ENCODE data around the gene CASKIN1. TPM values are rescaled to one million over a fixed set of nuclear protein-coding genes. Genes with fewer than 3 reads are reported as not detected.

CASKIN1 gene
- total RNA-seq, 2 experiments from 2014 or later: 0.15 to 0.17 TPM

- H3K4me1 Mint-ChIP-seq (ENCODE audit: low read depth): no peaks in the 10 kb centered on the region
- no peak within 1 kb of the TSS for H3K27ac Mint-ChIP-seq
- H3K36me3 Mint-ChIP-seq (ENCODE audit: low read depth): peaks cover 12% of the 10 kb centered on the region
- intact Hi-C loops (cut with micrococcal nuclease): no loop called here
- H3K9me3 Mint-ChIP-seq: no peaks in the 10 kb centered on the region
- no peak within 1 kb of the TSS for H3K4me3 Mint-ChIP-seq
- no peak for DNase-seq
- no peaks in the 10 kb centered on the region for H3K27me3 Mint-ChIP-seq (ENCODE audit: low read depth)
- CTCF ChIA-PET: no interaction called here
These were observed 40.1 kb upstream of the CASKIN1 start, which contains the start of gene DNASE1L2 for GRCh38 chr16:2236337-2237101. Gene DNASE1L2 (plus strand): TSS chr16:2236444. CDS start chr16:2236817, 373 bp downstream.

- Mint-ChIP-seq H3K27ac (no peak overlapping the region), H3K27me3 (ENCODE audit: low read depth) (no peaks in the 10 kb centered on the region), H3K9me3 (no peaks in the 10 kb centered on the region), H3K4me3 (no peak overlapping the region), H3K4me1 (ENCODE audit: low read depth) (no peaks in the 10 kb centered on the region), H3K36me3 (ENCODE audit: low read depth) (peaks cover 15% of the 10 kb centered on the region)
- CTCF ChIA-PET: no interaction called here
- no peak for DNase-seq
- intact Hi-C loops (cut with micrococcal nuclease): no loop called here
These were observed 39.4 kb upstream of the CASKIN1 start for GRCh38 chr16:2235695-2236336.

DNA sequence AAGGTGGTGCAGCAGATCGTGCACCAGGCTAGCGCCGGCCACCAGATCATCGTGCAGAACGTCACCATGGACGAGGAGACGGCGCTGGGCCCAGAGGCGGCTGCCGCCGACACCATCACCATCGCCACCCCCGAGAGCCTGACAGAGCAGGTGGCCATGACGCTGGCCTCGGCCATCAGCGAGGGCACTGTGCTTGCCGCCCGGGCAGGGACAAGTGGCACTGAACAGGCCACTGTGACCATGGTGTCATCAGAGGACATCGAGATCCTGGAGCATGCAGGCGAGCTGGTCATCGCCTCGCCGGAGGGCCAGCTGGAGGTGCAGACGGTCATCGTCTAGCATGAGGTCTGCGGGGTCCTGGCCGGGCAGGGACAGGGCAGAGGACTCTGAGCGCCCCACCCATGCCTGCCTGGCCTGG, 38.8 kb upstream of the CASKIN1 start:
- H3K4me1 Mint-ChIP-seq (ENCODE audit: low read depth): no peaks in the 10 kb centered on the region
- peaks cover 15% of the 10 kb centered on the region for H3K36me3 Mint-ChIP-seq (ENCODE audit: low read depth)
- intact Hi-C loops (cut with micrococcal nuclease): no loop called here
- CTCF ChIA-PET: no interaction called here
- no peak overlapping the region for H3K4me3 Mint-ChIP-seq
- no peaks in the 10 kb centered on the region for H3K9me3 Mint-ChIP-seq
- no peak overlapping the region for H3K27ac Mint-ChIP-seq
- H3K27me3 Mint-ChIP-seq (ENCODE audit: low read depth): no peaks in the 10 kb centered on the region
- DNase-seq: no peak

DNA sequence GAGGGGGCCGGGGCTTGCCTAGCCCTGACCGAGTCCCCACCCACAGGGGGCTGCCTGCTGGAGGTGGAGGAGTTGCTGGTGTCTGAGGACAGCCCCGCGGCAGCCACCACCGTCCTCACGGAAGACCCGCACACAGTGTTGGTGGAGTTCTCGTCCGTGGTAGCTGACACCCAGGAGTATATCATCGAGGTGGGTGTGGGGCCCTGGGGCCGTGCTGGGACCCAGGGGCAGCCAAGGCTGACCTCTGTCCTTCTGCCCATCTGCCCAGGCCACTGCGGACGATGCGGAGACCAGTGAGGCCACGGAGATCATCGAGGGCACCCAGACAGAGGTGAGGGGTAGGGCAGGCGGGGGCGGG, 38.4 kb upstream of the CASKIN1 start:
- no peaks in the 10 kb centered on the region for H3K9me3 Mint-ChIP-seq
- DNase-seq: no peak
- no peaks in the 10 kb centered on the region for H3K27me3 Mint-ChIP-seq (ENCODE audit: low read depth)
- H3K36me3 Mint-ChIP-seq (ENCODE audit: low read depth): peaks cover 18% of the 10 kb centered on the region
- CTCF ChIA-PET: no interaction called here
- intact Hi-C loops (cut with micrococcal nuclease): no loop called here
- H3K4me1 Mint-ChIP-seq (ENCODE audit: low read depth): no peaks in the 10 kb centered on the region
- H3K27ac Mint-ChIP-seq: no peak overlapping the region
- no peak overlapping the region for H3K4me3 Mint-ChIP-seq

- DNase-seq: no peak
- CTCF ChIA-PET: no interaction called here
- H3K36me3 Mint-ChIP-seq (ENCODE audit: low read depth): peaks cover 22% of the 10 kb centered on the region
- no peaks in the 10 kb centered on the region for H3K4me1 Mint-ChIP-seq (ENCODE audit: low read depth)
- no peaks in the 10 kb centered on the region for H3K27me3 Mint-ChIP-seq (ENCODE audit: low read depth)
- intact Hi-C loops (cut with micrococcal nuclease): no loop called here
- no peak overlapping the region for H3K27ac Mint-ChIP-seq
- H3K4me3 Mint-ChIP-seq: no peak overlapping the region
- H3K9me3 Mint-ChIP-seq: no peaks in the 10 kb centered on the region
These were observed 37.7 kb upstream of the CASKIN1 start for GRCh38 chr16:2233872-2234812.

GRCh38 chr16:2233046-2233775, 36.8 kb upstream of the CASKIN1 start:
- Mint-ChIP-seq H3K36me3 (ENCODE audit: low read depth) (peaks cover 22% of the 10 kb centered on the region), H3K9me3 (no peaks in the 10 kb centered on the region), H3K4me3 (no peak overlapping the region), H3K27ac (no peak overlapping the region), H3K27me3 (ENCODE audit: low read depth) (no peaks in the 10 kb centered on the region), H3K4me1 (ENCODE audit: low read depth) (no peaks in the 10 kb centered on the region)
- intact Hi-C loops (cut with micrococcal nuclease): no loop called here
- CTCF ChIA-PET: no interaction called here
- no peak for DNase-seq

GRCh38 chr16:2232094-2232990, 35.9 kb upstream of the CASKIN1 start:
- DNase-seq: no peak
- Mint-ChIP-seq H3K9me3 (no peaks in the 10 kb centered on the region), H3K4me1 (ENCODE audit: low read depth) (no peaks in the 10 kb centered on the region), H3K36me3 (ENCODE audit: low read depth) (peaks cover 22% of the 10 kb centered on the region), H3K27ac (no peak overlapping the region), H3K27me3 (ENCODE audit: low read depth) (no peaks in the 10 kb centered on the region), H3K4me3 (no peak overlapping the region)
- intact Hi-C loops (cut with micrococcal nuclease): no loop called here
- CTCF ChIA-PET: no interaction called here

GRCh38 chr16:2231016-2231931, 34.9 kb upstream of the CASKIN1 start:
- H3K4me3 Mint-ChIP-seq: no peak overlapping the region
- intact Hi-C loops (cut with micrococcal nuclease): no loop called here
- no peak overlapping the region for H3K27ac Mint-ChIP-seq
- CTCF ChIA-PET: no interaction called here
- no peak for DNase-seq
- H3K4me1 Mint-ChIP-seq (ENCODE audit: low read depth): peaks cover 3% of the 10 kb centered on the region
- H3K27me3 Mint-ChIP-seq (ENCODE audit: low read depth): no peaks in the 10 kb centered on the region
- H3K36me3 Mint-ChIP-seq (ENCODE audit: low read depth): peaks cover 22% of the 10 kb centered on the region
- no peaks in the 10 kb centered on the region for H3K9me3 Mint-ChIP-seq

GRCh38 chr16:2230376-2230775, 34.0 kb upstream of the CASKIN1 start:
- H3K4me3 Mint-ChIP-seq: no peak overlapping the region
- CTCF ChIA-PET: no interaction called here

GRCh38 chr16:2229632-2230250, 33.3 kb upstream of the CASKIN1 start:
- no peak for DNase-seq
- Mint-ChIP-seq H3K27ac (no peak overlapping the region), H3K4me1 (ENCODE audit: low read depth) (peaks cover 13% of the 10 kb centered on the region), H3K36me3 (ENCODE audit: low read depth) (peaks cover 17% of the 10 kb centered on the region), H3K27me3 (ENCODE audit: low read depth) (no peaks in the 10 kb centered on the region), H3K4me3 (no peak overlapping the region), H3K9me3 (no peaks in the 10 kb centered on the region)
- CTCF ChIA-PET: no interaction called here
- intact Hi-C loops (cut with micrococcal nuclease): no loop called here

More at GRCh38 chr16:2230376-2230775, 34.0 kb upstream of the CASKIN1 start:
- H3K36me3 Mint-ChIP-seq (ENCODE audit: low read depth): peaks cover 19% of the 10 kb centered on the region
- H3K27me3 Mint-ChIP-seq (ENCODE audit: low read depth): no peaks in the 10 kb centered on the region
- peaks cover 8% of the 10 kb centered on the region for H3K4me1 Mint-ChIP-seq (ENCODE audit: low read depth)
- no peak for DNase-seq
- no peak overlapping the region for H3K27ac Mint-ChIP-seq
- intact Hi-C loops (cut with micrococcal nuclease): no loop called here
- H3K9me3 Mint-ChIP-seq: no peaks in the 10 kb centered on the region
